Left cardiac atrium (tissue), 4 donors: Measurements from ENCODE around the gene DNAJC9. TPM values are rescaled to one million over a fixed set of nuclear protein-coding genes. Genes with fewer than 3 reads are reported as not detected.

Experiments used
- ATAC-seq, 2 donors: fragments of 200-7000 bp; cut with Tn5 transposase; one replicate each; pipeline ENCODE4 v1.9.1; 2020; ENCODE audit warnings: mild to moderate bottlenecking in 2 of 2, moderate library complexity in 2 of 2
- DNase-seq: peaks from one replicate; pipeline ENCODE4 v3.0.0-alpha.2; 2020
- intact Hi-C, 2 donors: fragments of 100-400 bp; cut with DNase I; formaldehyde crosslinking; loops; one replicate each; pipeline versions ENCODE4 v1.14.1 to v1.15.1; 2022 to 2023
- total RNA-seq, 2 donors: library from RNA; stranded (reverse); fragmentation: NEBNext Ultra II Directional; extraction: Animal tissue kit (Norgen Biotek cat#: 25700); gene quantifications; one replicate each; pipeline ENCODE4 v1.2.1, GENCODE V29; 2021
- donor health status: DM: no; HTN: yes; CAD: no.
- donor health status: DM: no; HTN: yes; CAD: no; lungs with severe emphysema.
- donor health status: DM: yes; HTN: yes; CAD: no.
- donor health status: Dilated cardiomyopathy.

The DNAJC9 gene
- total RNA-seq, 2 donors from 2014 or later, result 8.8 to 11.5 TPM

GRCh38 chr10:73244866-73245477 lies 2.1 kb downstream of the DNAJC9 start:
- DNase-seq (no peak), ATAC-seq (no peak)
- intact Hi-C loops, result no loop called here

DNA sequence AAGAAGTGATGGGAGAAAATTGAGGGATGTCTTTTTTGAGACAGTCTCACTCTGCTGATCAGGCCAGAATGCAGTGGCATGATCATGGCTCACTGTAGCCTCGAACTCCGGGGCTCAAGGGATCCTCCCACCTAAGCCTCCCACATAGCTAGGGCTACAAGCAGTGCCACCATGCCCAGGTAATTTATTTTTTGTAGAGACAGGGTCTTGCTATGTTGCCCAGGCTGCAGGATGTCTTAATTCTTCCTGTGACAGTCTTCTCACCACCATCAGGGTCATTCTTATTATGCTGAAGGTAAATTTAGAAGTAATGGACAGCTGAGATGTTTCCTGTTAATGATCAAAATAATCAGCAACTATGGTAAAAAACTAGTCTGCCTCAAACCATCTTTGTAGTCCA lies 7.1 kb downstream of the DNAJC9 start:
- intact Hi-C loops, result loop anchor here in 1 of 2 donors (2.0 kb wide), 1 partner anchor 17 kb away; no protein-coding TSS in a partner anchor
- no peak for DNase-seq
- no peak for ATAC-seq

- no peak for DNase-seq
- intact Hi-C loops, result no loop called here
- no peak for ATAC-seq
These were observed 8.0 kb downstream of the DNAJC9 start for GRCh38 chr10:73238990-73239566.

DNA sequence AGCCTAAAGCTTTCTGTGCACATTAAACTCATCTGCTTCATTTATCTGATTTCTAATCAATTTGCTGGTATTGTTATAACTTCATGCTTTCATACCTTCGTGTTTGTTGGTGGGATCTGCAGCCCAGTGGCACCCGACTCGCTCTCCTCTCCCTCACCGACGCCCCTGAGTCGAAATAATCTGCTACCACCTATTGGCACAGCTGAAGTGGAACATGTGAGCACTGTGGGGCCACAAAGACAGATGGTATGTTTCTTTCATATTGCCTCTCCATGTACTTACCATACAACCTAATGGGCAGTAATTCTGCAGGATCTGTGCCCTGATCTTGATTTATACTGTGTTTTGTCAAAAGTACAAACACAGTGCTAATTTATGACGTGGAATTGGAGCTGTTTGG lies 12.4 kb downstream of the DNAJC9 start:
- DNase-seq, result no peak

DNA sequence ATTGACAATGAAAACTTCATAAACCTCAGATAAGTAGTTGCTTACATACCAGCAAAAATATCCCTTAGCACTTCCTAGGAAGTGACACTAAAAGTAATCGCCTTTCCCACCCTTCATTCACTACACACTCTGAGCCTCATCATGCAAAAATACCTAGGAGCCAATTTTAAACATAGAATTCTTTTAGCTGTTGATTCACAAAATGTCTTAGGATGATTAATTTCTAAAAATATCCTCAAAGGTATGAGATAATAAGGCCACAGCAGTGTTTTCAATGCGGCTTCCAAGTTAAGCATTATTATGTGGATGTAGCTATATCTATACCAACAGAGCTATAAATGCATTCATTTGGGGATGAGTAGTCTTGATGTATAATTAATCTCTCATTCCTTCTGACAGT lies 13.2 kb downstream of the DNAJC9 start:
- DNase-seq, result no peak
- intact Hi-C loops, result no loop called here
- peak in 1 of 2 donors; percentile 21 for ATAC-seq

More for the DNA sequence above, 12.4 kb downstream of the DNAJC9 start:
- no peak for ATAC-seq
- intact Hi-C loops, result no loop called here

- ATAC-seq (peak in 1 of 2 donors; percentile 19), DNase-seq (no peak)
- intact Hi-C loops, result no loop called here
These were observed 14.2 kb downstream of the DNAJC9 start for GRCh38 chr10:73232887-73233286.

DNA sequence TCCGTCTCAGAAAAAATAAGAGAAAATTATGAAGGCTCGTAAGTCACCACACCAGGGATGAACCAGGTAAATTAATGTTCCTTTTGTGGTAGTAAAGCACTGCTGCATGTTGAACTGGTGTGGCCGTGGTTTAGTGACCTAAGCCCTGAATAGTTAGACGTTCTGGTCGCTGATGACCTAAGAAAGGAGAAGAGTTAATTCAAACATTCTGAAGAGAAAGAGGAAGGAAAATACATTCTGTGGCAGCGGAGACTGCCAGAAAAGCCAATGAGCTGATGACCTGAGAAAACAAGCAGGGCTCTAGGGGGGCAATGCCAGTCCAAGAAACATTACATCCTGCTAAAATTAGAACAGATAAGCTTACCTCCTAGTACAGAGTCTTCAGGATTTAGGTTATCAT lies 17.5 kb downstream of the DNAJC9 start:
- ATAC-seq (no peak), DNase-seq (no peak)
- intact Hi-C loops, result no loop called here

DNA sequence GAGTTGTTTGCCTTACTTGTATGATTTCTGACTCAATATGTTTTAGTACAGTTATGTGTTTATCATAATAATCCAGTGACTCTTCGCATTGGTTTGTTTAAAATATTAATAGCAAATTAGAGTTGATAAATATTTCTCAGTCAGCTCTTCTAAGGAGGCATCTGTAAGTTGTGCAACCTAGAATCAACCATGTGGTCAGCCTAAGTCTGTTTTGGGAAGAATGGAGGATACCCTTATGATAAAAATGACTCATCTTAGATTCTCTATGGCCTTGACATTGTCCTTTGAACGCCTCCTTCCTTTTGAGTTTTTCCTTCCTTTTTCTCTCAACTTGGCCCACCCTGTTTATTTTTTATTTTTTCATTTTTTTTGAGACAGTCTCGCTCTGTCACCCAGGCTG lies 18.8 kb downstream of the DNAJC9 start:
- ATAC-seq (no peak), DNase-seq (no peak)
- intact Hi-C loops, result no loop called here

- intact Hi-C loops, result no loop called here
- ATAC-seq (no peak), DNase-seq (no peak)
These were observed 20.4 kb downstream of the DNAJC9 start for GRCh38 chr10:73226663-73227062.

- intact Hi-C loops, result no loop called here
- ATAC-seq, result no peak
These were observed 21.5 kb downstream of the DNAJC9 start for GRCh38 chr10:73225518-73225917.

GRCh38 chr10:73220989-73221388 lies 26.1 kb downstream of the DNAJC9 start:
- ATAC-seq (no peak), DNase-seq (no peak)
- intact Hi-C loops, result no loop called here

More at GRCh38 chr10:73225518-73225917, 21.5 kb downstream of the DNAJC9 start:
- no peak for DNase-seq

DNA sequence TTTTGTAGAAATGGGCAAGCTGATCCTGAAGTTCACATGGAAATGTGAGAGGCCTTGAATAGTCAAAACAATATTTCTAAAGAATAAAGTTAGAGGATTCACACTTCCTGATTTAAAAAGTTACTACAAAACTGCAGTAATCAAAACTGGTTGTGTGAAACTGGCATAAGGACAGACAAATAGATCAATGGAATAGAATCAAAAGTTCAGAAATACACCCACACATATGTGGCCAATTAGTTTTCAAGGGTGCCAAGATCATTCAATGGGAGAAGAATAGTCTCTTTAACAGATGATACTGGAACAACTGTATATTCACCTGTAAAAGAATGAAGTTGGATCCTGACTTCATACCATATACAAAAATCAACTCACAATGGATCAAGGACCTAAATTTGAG lies 27.7 kb downstream of the DNAJC9 start:
- intact Hi-C loops, result no loop called here
- ATAC-seq (no peak), DNase-seq (no peak)

DNA sequence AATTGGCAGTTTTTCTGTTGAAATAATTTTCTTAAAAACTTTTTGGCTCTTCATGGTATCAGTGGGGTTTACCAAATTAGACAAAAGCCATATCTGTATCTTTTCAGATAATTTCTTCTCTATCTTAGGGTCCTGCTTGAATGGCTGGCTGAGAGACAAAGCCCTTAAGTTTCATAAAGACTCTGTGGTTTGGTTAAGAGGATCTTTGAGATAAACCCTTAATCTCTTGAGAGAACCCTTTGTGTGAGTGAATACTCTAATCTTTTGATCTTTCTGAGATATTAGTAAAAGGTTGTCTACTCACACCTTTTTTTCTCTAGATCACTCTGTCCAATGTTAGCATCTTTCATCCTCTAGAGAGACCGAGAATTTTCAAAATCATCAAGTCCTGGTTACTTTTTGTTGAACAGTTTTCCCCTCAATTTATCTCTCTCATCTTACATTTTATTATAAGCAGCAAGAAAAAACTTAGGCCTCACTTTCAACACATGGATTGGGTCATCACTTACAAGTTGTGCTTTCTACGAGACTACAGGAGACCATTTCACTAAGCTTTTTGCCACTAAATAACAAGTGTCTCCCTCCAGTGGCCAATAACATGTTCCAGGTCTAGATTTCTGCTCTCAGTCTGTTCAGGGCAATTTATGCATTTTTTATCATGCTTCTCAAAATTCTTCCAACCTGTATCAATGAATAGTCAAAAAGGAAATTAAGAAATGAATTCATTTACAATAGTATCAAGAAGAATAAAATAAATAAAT lies 28.4 kb downstream of the DNAJC9 start:
- ATAC-seq, result no peak
- no peak for DNase-seq
- intact Hi-C loops, result no loop called here

- intact Hi-C loops, result no loop called here
These were observed 29.4 kb downstream of the DNAJC9 start for GRCh38 chr10:73217628-73218027.

DNA sequence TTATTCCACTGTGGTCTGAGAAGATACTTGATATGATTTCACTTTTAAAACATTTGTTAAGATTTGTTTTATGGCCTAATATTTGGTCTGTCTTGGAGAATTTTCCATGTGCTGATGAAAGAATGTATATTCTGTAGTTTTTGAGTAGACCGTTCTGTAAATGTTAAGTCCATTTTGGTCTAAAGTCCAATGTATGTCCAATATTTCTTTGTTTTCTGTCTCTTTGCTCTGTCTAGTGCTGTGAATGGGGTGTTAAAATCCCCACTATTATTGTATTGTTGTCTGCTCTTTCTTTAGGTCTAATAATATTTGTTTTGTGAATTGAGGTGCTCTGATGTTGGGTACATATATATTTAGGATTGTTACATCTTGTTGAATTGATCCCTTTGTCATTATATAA lies 31.3 kb downstream of the DNAJC9 start:
- DNase-seq, result no peak
- intact Hi-C loops, result no loop called here

More at GRCh38 chr10:73217628-73218027, 29.4 kb downstream of the DNAJC9 start:
- ATAC-seq (no peak), DNase-seq (no peak)

DNA sequence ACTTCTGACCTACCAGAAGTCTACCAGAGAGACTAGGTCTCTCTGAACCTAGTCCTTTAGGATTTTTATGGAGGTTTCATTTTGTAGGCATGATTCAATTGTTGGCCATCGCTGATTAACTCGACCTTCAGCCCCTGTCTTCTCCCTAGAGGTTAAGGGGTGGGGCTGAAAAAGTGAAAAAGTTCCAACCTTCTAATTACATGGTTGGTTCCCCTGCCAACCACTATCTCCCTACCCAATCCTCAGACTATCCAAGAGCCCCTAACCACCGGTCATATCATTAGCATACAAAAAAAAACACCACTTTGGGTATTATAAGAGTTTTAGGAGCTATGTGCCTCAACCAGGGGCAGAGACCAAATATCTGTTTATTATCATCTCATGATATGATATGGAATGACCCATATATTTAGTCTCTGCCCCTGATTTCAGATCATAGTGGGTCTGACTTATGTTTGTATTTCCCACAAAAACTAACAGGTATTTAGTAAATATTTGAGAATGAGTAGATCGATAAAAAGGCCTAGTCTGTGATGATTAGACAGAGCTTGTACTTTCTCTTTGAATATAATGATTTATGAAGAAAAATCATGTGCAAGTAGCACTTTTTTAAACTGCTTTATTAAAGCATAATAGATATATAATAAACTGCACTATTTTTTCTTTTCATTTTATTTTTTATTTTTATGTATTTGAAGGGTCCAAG lies 35.8 kb downstream of the DNAJC9 start:
- intact Hi-C loops, result no loop called here
- DNase-seq (no peak), ATAC-seq (no peak)

More for the DNA sequence above, 31.3 kb downstream of the DNAJC9 start:
- ATAC-seq, result no peak

- DNase-seq, result no peak
- no peak for ATAC-seq
- intact Hi-C loops, result no loop called here
These were observed 36.5 kb downstream of the DNAJC9 start for GRCh38 chr10:73210395-73211105.

DNA sequence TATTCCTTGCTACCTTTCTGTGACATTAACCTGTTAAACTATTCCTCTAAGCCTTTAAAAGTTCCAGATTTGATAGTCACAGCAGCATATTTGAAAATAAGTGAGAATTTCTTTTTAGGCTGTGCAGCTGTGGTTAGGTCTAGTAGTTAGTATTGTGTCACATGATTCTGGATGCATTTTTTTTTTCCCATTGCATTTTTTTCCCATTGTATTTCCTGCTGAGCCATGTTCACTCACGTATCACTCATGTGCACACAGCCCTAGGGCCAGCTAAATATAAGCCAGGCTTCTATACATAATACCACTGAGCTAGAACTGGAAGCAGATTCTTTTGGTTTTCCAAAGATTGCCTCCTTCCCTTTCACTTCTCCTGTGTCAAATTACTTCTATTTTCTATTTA lies 37.4 kb downstream of the DNAJC9 start:
- ATAC-seq (no peak), DNase-seq (no peak)
- intact Hi-C loops, result no loop called here

GRCh38 chr10:73207883-73208282 lies 39.2 kb downstream of the DNAJC9 start:
- intact Hi-C loops, result no loop called here
- DNase-seq (peak; percentile 52), ATAC-seq (peak; percentile 27 to 50)
